ENCODE results near the gene LTBP1. TPM values are rescaled to one million over a fixed set of nuclear protein-coding genes. Genes with fewer than 3 reads are reported as not detected.

Gene LTBP1
- total and polyA plus RNA-seq, 2 experiments from 2014 or later: 157 to 211 TPM

DNA sequence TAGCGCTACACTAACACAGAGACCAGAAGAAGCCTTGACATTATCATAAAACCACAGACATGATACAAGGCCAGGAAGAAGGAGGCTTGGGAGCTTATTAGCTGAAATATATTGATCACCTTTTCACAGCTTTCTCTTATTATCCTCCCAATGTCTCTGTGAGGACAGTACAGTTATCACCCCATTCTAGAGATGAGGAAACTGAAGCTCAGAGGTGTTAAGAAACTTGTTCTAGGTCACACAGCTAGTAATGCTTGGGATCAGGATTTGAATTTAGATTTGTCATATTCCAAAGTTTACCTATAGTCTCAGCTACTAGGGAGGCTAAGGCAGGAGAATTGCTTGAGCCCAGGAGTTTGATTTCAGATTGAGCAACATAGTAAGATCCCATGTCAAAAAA is 44.6 kb upstream of the LTBP1 start:
- H2AFZ ChIP-seq: no peak overlapping the region
- H3K27me3 ChIP-seq (replicated peaks; ENCODE audit: insufficient read depth): peaks cover 34% of the 10 kb centered on the region
- H3F3A ChIP-seq (ENCODE audit: insufficient read depth): no peaks in the 10 kb centered on the region
- no peak overlapping the region for H3K9ac ChIP-seq
- H3K36me3 ChIP-seq (ENCODE audit: low read depth): no peaks in the 10 kb centered on the region
- H3K4me2 ChIP-seq (ENCODE audit: unreplicated experiment): no peak overlapping the region
- H3K9me2 ChIP-seq (ENCODE audit: insufficient read depth): no peaks in the 10 kb centered on the region
- DNase-seq: no peak
- no peaks in the 10 kb centered on the region for H3K9me3 ChIP-seq (ENCODE audit: low read depth)
- no peaks in the 10 kb centered on the region for H4K20me1 ChIP-seq (ENCODE audit: insufficient read depth)
- H3K4me3 ChIP-seq: no peak overlapping the region
- no peaks in the 10 kb centered on the region for H3K79me2 ChIP-seq (ENCODE audit: insufficient read depth)
- in situ Hi-C loops (cut with MboI): no loop called here
- H3K27ac ChIP-seq: no peak overlapping the region
- H3K4me1 ChIP-seq (ENCODE audit: insufficient read depth): no peaks in the 10 kb centered on the region
- WGBS, 2 experiments (ENCODE audit: low coverage in 1 of 2, low lambda C conversion rate in 2 of 2, missing lambda C conversion rate in 2 of 2): 40 to 41% methylated on average over 1 of the region's 1 CpG
- TF ChIP-seq EZH2phosphoT487 (IDR thresholded peaks at IDR 0.05; ENCODE audit: insufficient read depth, low read depth): no peak
- no peak for TF ChIP-seq EZH2 (IDR thresholded peaks at IDR 0.05; ENCODE audit: insufficient read depth, poor library complexity, severe bottlenecking)

DNA sequence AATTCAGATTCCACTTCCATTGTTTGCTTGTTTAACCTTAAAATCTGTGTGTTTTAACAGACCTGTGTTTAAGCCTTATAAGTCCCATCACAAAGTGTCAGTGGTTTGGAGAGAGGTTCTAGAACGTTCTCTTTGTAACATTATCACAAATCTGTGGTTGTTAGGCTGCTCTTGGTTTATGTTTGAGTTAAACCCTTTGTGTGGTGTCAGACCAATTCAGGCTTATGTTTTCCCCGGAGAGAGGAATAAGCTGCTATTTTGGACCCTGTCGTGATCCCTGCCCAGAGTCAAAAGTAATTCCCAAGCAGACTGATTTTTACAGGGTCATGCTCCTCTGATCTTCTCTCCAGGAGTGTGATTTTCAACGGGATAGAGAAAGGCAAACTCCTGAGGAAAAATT is 43.8 kb upstream of the LTBP1 start:
- H3K9me3 ChIP-seq (ENCODE audit: low read depth): no peaks in the 10 kb centered on the region
- no peaks in the 10 kb centered on the region for H4K20me1 ChIP-seq (ENCODE audit: insufficient read depth)
- no peak overlapping the region for H3K9ac ChIP-seq
- no peaks in the 10 kb centered on the region for H3K9me2 ChIP-seq (ENCODE audit: insufficient read depth)
- H2AFZ ChIP-seq: no peak overlapping the region
- no peak overlapping the region for H3K4me3 ChIP-seq
- no peaks in the 10 kb centered on the region for H3K4me1 ChIP-seq (ENCODE audit: insufficient read depth)
- H3F3A ChIP-seq (ENCODE audit: insufficient read depth): no peaks in the 10 kb centered on the region
- no peak overlapping the region for H3K4me2 ChIP-seq (ENCODE audit: unreplicated experiment)
- 42 to 50% methylated on average over 4 of the region's 4 CpGs for WGBS, 2 experiments (ENCODE audit: low coverage in 1 of 2, low lambda C conversion rate in 2 of 2, missing lambda C conversion rate in 2 of 2)
- no peaks in the 10 kb centered on the region for H3K36me3 ChIP-seq (ENCODE audit: low read depth)
- TF ChIP-seq EZH2phosphoT487 (IDR thresholded peaks at IDR 0.05; ENCODE audit: insufficient read depth, low read depth) (no peak), EZH2 (IDR thresholded peaks at IDR 0.05; ENCODE audit: insufficient read depth, poor library complexity, severe bottlenecking) (no peak)
- in situ Hi-C loops (cut with MboI): no loop called here
- no peak overlapping the region for H3K27ac ChIP-seq
- DNase-seq: no peak
- H3K79me2 ChIP-seq (ENCODE audit: insufficient read depth): no peaks in the 10 kb centered on the region
- H3K27me3 ChIP-seq (replicated peaks; ENCODE audit: insufficient read depth): peaks cover 27% of the 10 kb centered on the region

DNA sequence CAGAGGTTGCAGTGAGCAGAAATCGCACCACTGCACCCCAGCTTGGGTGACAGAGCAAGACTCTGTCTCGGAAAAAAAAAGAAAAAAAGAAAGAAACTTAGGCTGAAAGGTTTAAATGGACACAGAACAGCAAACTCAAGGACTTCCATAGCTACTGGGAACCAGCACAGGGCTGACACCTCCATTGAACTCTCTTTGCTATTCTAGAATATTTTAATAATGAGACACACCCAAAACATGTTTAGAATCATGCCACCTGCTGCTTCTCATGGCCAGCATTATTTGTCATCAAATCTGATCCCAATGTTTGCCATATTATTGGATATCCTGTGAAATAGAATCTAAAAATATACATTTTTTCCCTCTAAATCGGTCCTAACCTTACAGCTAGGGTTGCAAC is 42.7 kb upstream of the LTBP1 start:
- WGBS, 2 experiments (ENCODE audit: low coverage in 1 of 2, low lambda C conversion rate in 2 of 2, missing lambda C conversion rate in 2 of 2): 78 to 81% methylated on average over 3 of the region's 3 CpGs
- H3K79me2 ChIP-seq (ENCODE audit: insufficient read depth): no peaks in the 10 kb centered on the region

DNA sequence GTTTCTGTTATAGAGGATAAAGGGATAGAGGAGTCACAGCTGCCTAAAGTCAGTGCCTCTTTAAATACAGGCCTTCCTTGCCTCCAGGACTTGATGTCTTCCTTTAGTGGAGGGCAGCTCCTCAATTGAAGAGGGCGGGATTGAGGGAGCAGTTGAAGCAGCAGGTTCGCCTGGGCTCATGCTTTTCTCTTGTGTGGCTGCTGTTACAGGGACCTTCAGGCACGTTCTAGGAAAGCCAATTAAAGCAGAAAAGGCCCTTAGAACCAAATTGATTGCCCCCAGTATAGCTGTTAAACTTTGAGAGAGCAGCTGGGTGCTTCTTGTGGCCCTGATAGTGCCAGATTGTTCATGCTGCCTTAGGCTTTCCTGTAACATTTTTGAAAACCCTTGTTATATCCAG is 42.0 kb upstream of the LTBP1 start:
- no peak overlapping the region for H3K4me2 ChIP-seq (ENCODE audit: unreplicated experiment)
- H4K20me1 ChIP-seq (ENCODE audit: insufficient read depth): no peaks in the 10 kb centered on the region
- H3K36me3 ChIP-seq (ENCODE audit: low read depth): no peaks in the 10 kb centered on the region
- no peaks in the 10 kb centered on the region for H3K9me2 ChIP-seq (ENCODE audit: insufficient read depth)
- H3K27ac ChIP-seq: no peak overlapping the region
- TF ChIP-seq EZH2 (IDR thresholded peaks at IDR 0.05; ENCODE audit: insufficient read depth, poor library complexity, severe bottlenecking) (no peak), EZH2phosphoT487 (IDR thresholded peaks at IDR 0.05; ENCODE audit: insufficient read depth, low read depth) (no peak)
- in situ Hi-C loops (cut with MboI): no loop called here
- no peaks in the 10 kb centered on the region for H3F3A ChIP-seq (ENCODE audit: insufficient read depth)
- DNase-seq: no peak
- H2AFZ ChIP-seq: no peak overlapping the region
- whole genome bisulfite sequencing, 2 experiments (ENCODE audit: low coverage in 1 of 2, low lambda C conversion rate in 2 of 2, missing lambda C conversion rate in 2 of 2): 46 to 48% methylated on average over 3 of the region's 3 CpGs
- peaks cover 20% of the 10 kb centered on the region for H3K27me3 ChIP-seq (replicated peaks; ENCODE audit: insufficient read depth)
- H3K4me3 ChIP-seq: no peak overlapping the region
- H3K4me1 ChIP-seq (ENCODE audit: insufficient read depth): no peaks in the 10 kb centered on the region
- H3K79me2 ChIP-seq (ENCODE audit: insufficient read depth): no peaks in the 10 kb centered on the region
- no peak overlapping the region for H3K9ac ChIP-seq
- H3K9me3 ChIP-seq (ENCODE audit: low read depth): no peaks in the 10 kb centered on the region

More for the DNA sequence above, 42.7 kb upstream of the LTBP1 start:
- Histone ChIP-seq H3F3A (ENCODE audit: insufficient read depth) (no peaks in the 10 kb centered on the region), H3K4me1 (ENCODE audit: insufficient read depth) (no peaks in the 10 kb centered on the region), H4K20me1 (ENCODE audit: insufficient read depth) (no peaks in the 10 kb centered on the region), H2AFZ (no peak overlapping the region), H3K4me3 (no peak overlapping the region), H3K27ac (no peak overlapping the region), H3K9ac (no peak overlapping the region), H3K9me2 (ENCODE audit: insufficient read depth) (no peaks in the 10 kb centered on the region), H3K27me3 (replicated peaks; ENCODE audit: insufficient read depth) (peaks cover 20% of the 10 kb centered on the region), H3K9me3 (ENCODE audit: low read depth) (no peaks in the 10 kb centered on the region), H3K4me2 (ENCODE audit: unreplicated experiment) (no peak overlapping the region), H3K36me3 (ENCODE audit: low read depth) (no peaks in the 10 kb centered on the region)
- DNase-seq: no peak
- in situ Hi-C loops (cut with MboI): no loop called here
- TF ChIP-seq EZH2phosphoT487 (IDR thresholded peaks at IDR 0.05; ENCODE audit: insufficient read depth, low read depth) (no peak), EZH2 (IDR thresholded peaks at IDR 0.05; ENCODE audit: insufficient read depth, poor library complexity, severe bottlenecking) (no peak)

DNA sequence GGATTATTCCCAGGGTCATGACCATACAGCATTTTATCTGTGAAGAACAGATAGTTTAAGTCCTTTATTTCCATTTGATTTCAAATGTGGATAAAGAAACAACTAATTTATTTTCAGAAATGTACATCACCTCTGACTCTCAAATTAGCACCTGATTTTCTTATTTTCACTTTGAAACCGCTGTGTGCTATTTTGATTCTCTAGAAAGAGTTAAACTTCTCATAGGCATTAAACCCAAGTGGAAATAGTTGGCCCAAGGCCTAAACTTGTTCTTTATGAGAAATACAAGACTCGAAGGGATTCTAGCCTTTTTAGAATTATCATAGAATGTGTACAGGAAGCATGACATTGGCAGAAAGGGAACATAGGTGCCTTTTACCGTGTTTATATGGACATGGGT is 41.5 kb upstream of the LTBP1 start:
- no peak for DNase-seq
- TF ChIP-seq EZH2 (IDR thresholded peaks at IDR 0.05; ENCODE audit: insufficient read depth, poor library complexity, severe bottlenecking): no peak
- H3F3A ChIP-seq (ENCODE audit: insufficient read depth): no peaks in the 10 kb centered on the region
- H3K9ac ChIP-seq: no peak overlapping the region
- H3K4me2 ChIP-seq (ENCODE audit: unreplicated experiment): no peak overlapping the region
- no peak overlapping the region for H2AFZ ChIP-seq
- no peaks in the 10 kb centered on the region for H4K20me1 ChIP-seq (ENCODE audit: insufficient read depth)
- H3K36me3 ChIP-seq (ENCODE audit: low read depth): no peaks in the 10 kb centered on the region
- no peaks in the 10 kb centered on the region for H3K9me3 ChIP-seq (ENCODE audit: low read depth)
- H3K79me2 ChIP-seq (ENCODE audit: insufficient read depth): no peaks in the 10 kb centered on the region
- no peak overlapping the region for H3K4me3 ChIP-seq
- no peak overlapping the region for H3K27ac ChIP-seq
- in situ Hi-C loops (cut with MboI): no loop called here
- 40 to 41% methylated on average over 3 of the region's 3 CpGs for whole genome bisulfite sequencing, 2 experiments (ENCODE audit: low coverage in 1 of 2, low lambda C conversion rate in 2 of 2, missing lambda C conversion rate in 2 of 2)
- H3K9me2 ChIP-seq (ENCODE audit: insufficient read depth): no peaks in the 10 kb centered on the region
- peaks cover 15% of the 10 kb centered on the region for H3K27me3 ChIP-seq (replicated peaks; ENCODE audit: insufficient read depth)
- no peaks in the 10 kb centered on the region for H3K4me1 ChIP-seq (ENCODE audit: insufficient read depth)
